ENCODE data around the gene LLGL2. TPM values are rescaled to one million over a fixed set of nuclear protein-coding genes. Genes with fewer than 3 reads are reported as not detected.
A peak's percentile ranks its signal among the peaks of the same experiment; 100 is the strongest.
"Not testable (repeated sequence)": the region's sequence is repeated elsewhere in the genome, so short reads cannot be mapped to it uniquely, and the experiment has no call there.

Gene LLGL2
- total and polyA plus RNA-seq, 2 donors (not counting 1 experiment from before 2014, with no cell fraction given) = 0.03 to 0.33 TPM

DNA sequence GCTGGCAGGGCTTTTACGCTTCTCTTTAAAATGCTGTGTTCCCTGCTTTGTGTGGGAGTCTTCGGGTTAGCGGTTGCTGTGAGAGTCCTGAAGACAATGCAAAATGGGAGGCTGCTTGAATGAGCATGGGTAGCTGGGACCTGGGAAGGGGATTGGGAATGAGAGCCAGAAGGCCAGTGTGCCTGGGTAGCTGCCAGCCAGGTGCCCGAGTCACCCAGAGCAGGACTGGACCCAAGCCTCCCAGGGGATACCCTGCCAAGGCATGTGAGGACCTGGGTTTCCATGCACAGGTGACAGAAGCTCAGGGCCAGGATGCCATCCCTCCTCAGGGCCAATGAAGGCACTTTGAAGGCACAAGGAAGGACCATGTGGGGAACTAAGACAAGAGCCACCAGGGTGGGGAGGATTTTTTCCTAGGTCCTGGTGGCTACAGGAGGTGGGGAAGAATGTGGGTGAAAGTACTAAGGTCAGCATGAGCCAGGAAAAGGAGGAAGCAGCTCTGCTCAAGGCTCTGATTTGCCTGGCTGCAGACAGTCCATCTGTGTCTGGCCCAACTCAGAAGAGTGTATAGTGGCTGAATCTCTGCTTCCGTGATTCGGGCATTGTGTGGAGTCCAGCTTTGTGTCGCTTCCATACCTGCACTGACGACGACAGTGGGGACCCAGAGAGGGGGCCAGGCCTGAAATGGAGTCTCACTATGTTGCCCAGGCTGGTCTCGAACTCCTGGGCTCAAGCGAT lies 48.6 kb upstream of the LLGL2 start:
- no peaks in the 10 kb centered on the region for H4K20me1 ChIP-seq (ENCODE audit: control insufficient read depth, extremely low read depth, insufficient read depth, low read length)
- DNase-seq (ENCODE audit: low read depth in 2 of 2) = no peak
- no peak overlapping the region for H2AFZ ChIP-seq (ENCODE audit: low read length)
- H3K4me3 ChIP-seq (replicated peaks in 1 of 4; ENCODE audit: control extremely low read depth in 1 of 4, insufficient read depth in 1 of 4, low read depth in 3 of 4, low read length in 4 of 4) = peak overlapping the region in 1 of 4 experiments; percentile 14
- H3K4me1 ChIP-seq (ENCODE audit: control insufficient read depth, extremely low read depth, insufficient read depth, low read length) = peaks cover 14% of the 10 kb centered on the region
- no peak overlapping the region for H3K9ac ChIP-seq (ENCODE audit: insufficient read depth, low read length)
- no peaks in the 10 kb centered on the region for H3K27me3 ChIP-seq (ENCODE audit: control insufficient read depth, insufficient read depth, low read length)
- no peaks in the 10 kb centered on the region for H3K9me3 ChIP-seq (ENCODE audit: control insufficient read depth, insufficient read depth, low read depth, low read length)
- TF ChIP-seq EZH2 (IDR thresholded peaks at IDR 0.05; ENCODE audit: low read length, missing control alignments) (no peak), CTCF (conservative IDR thresholded peaks at IDR 0.05 in 1 of 2, IDR thresholded peaks at IDR 0.05 in 1 of 2; ENCODE audit: low read depth in 1 of 2, low read length in 2 of 2) (no peak)
- no peaks in the 10 kb centered on the region for H3K36me3 ChIP-seq (ENCODE audit: control insufficient read depth, insufficient read depth, low read length)
- no peaks in the 10 kb centered on the region for H3K79me2 ChIP-seq (ENCODE audit: control insufficient read depth, insufficient read depth, low read length)
- H3K4me2 ChIP-seq (ENCODE audit: extremely low read depth, insufficient read depth, low read length) = peak overlapping the region; percentile 58
- H3K27ac ChIP-seq (ENCODE audit: insufficient read depth, low read length) = no peak overlapping the region

DNA sequence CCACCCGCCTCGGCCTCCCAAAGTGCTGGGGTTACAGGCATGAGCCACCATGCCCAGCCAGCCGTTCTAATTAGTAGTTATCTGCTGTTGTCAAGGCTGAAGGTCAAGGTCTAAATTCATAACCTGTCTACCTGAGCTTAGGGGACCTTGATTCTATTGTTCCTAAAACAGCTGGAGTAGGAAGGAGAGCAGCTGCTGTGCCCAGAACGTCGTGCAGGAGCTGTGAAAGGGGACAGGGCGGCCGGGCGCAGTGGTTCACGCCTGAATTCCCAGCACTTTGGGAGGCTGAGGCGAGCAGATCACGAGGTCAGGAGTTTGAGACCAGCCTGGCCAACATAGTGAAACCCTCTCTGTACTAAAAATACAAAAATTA lies 48.0 kb upstream of the LLGL2 start:
- not testable (repeated sequence) for H2AFZ ChIP-seq (ENCODE audit: low read length); H3K4me3 ChIP-seq (replicated peaks in 1 of 4; ENCODE audit: control extremely low read depth in 1 of 4, insufficient read depth in 1 of 4, low read depth in 3 of 4, low read length in 4 of 4); DNase-seq (ENCODE audit: low read depth in 2 of 2); H3K9me3 ChIP-seq (ENCODE audit: control insufficient read depth, insufficient read depth, low read depth, low read length); H3K4me2 ChIP-seq (ENCODE audit: extremely low read depth, insufficient read depth, low read length); H3K9ac ChIP-seq (ENCODE audit: insufficient read depth, low read length); H3K27me3 ChIP-seq (ENCODE audit: control insufficient read depth, insufficient read depth, low read length); H3K36me3 ChIP-seq (ENCODE audit: control insufficient read depth, insufficient read depth, low read length); H3K27ac ChIP-seq (ENCODE audit: insufficient read depth, low read length); H4K20me1 ChIP-seq (ENCODE audit: control insufficient read depth, extremely low read depth, insufficient read depth, low read length); H3K79me2 ChIP-seq (ENCODE audit: control insufficient read depth, insufficient read depth, low read length)
- peaks cover 14% of the 10 kb centered on the region for H3K4me1 ChIP-seq (ENCODE audit: control insufficient read depth, extremely low read depth, insufficient read depth, low read length)

- H3K79me2 ChIP-seq (ENCODE audit: control insufficient read depth, insufficient read depth, low read length) = no peaks in the 10 kb centered on the region
- peaks cover 14% of the 10 kb centered on the region for H3K4me1 ChIP-seq (ENCODE audit: control insufficient read depth, extremely low read depth, insufficient read depth, low read length)
- no peaks in the 10 kb centered on the region for H4K20me1 ChIP-seq (ENCODE audit: control insufficient read depth, extremely low read depth, insufficient read depth, low read length)
- H3K9ac ChIP-seq (ENCODE audit: insufficient read depth, low read length) = no peak overlapping the region
- no peak overlapping the region for H2AFZ ChIP-seq (ENCODE audit: low read length)
- no peak overlapping the region for H3K4me3 ChIP-seq (replicated peaks in 1 of 4; ENCODE audit: control extremely low read depth in 1 of 4, insufficient read depth in 1 of 4, low read depth in 3 of 4, low read length in 4 of 4)
- peak; percentile 24 to 28 for DNase-seq (ENCODE audit: low read depth in 2 of 2)
- H3K36me3 ChIP-seq (ENCODE audit: control insufficient read depth, insufficient read depth, low read length) = no peaks in the 10 kb centered on the region
- H3K4me2 ChIP-seq (ENCODE audit: extremely low read depth, insufficient read depth, low read length) = no peak overlapping the region
- no peaks in the 10 kb centered on the region for H3K27me3 ChIP-seq (ENCODE audit: control insufficient read depth, insufficient read depth, low read length)
- TF ChIP-seq EZH2 (IDR thresholded peaks at IDR 0.05; ENCODE audit: low read length, missing control alignments) (no peak), CTCF (conservative IDR thresholded peaks at IDR 0.05 in 1 of 2, IDR thresholded peaks at IDR 0.05 in 1 of 2; ENCODE audit: low read depth in 1 of 2, low read length in 2 of 2) (no peak)
- H3K27ac ChIP-seq (ENCODE audit: insufficient read depth, low read length) = no peak overlapping the region
- no peaks in the 10 kb centered on the region for H3K9me3 ChIP-seq (ENCODE audit: control insufficient read depth, insufficient read depth, low read depth, low read length)
These were observed 47.0 kb upstream of the LLGL2 start for GRCh38 chr17:75478508-75478907.
